SK-N-MC (cell line): ENCODE measurements around the gene TMEM170A.
"Not testable (repeated sequence)": the region's sequence is repeated elsewhere in the genome, so short reads cannot be mapped to it uniquely, and the experiment has no call there.

Experiments
- EZH2 ChIP-seq: fragments of 200-600 bp; sonication (generic); IDR thresholded peaks from one replicate; pipeline ENCODE4 v1.6.1; 2017; ENCODE audit warnings: antibody characterized with exemption
- FOXP2 ChIP-seq: optimal IDR thresholded peaks from 2 replicates; pipeline ENCODE3; 2011; ENCODE audit warnings: mild to moderate bottlenecking, moderate library complexity; ENCODE audit not compliant: insufficient read depth; ENCODE audit errors: extremely low read length, control extremely low read depth
- POLR2AphosphoS5 ChIP-seq: IDR thresholded peaks from 2 replicates; pipeline ENCODE4 v1.6.1; 2012; ENCODE audit warnings: mild to moderate bottlenecking, low read depth, low read length, borderline replicate concordance

- not testable (repeated sequence) for TF ChIP-seq EZH2, POLR2AphosphoS5, FOXP2
Measured at GRCh38 chr16:75426524-75426923, 38.0 kb downstream of the TMEM170A start.
